Stimulated activated CD4-positive, alpha-beta T cell treated with anti-CD3 and anti-CD28 coated beads, TNF-alpha, amount 100 ng/mL, for 4 hours (primary cell): ENCODE measurements around the gene LPP.

Source experiments
- DNase-seq, 3 experiments: peaks; one replicate each; pipeline ENCODE4 v3.0.0-alpha.2; 2020; ENCODE audit warnings: low read depth in 3 of 3

The LPP gene

GRCh38 chr3:188220988-188221818 is 67.2 kb downstream of the LPP start:
- DNase-seq: no peak

- no peak for DNase-seq
These were observed 70.0 kb downstream of the LPP start for GRCh38 chr3:188223936-188224335.

- DNase-seq: no peak
These were observed 73.5 kb downstream of the LPP start for GRCh38 chr3:188227442-188227841.

- DNase-seq: no peak
These were observed 75.2 kb downstream of the LPP start for GRCh38 chr3:188229177-188229576.

GRCh38 chr3:188229726-188230125 is 75.8 kb downstream of the LPP start:
- no peak for DNase-seq

GRCh38 chr3:188230962-188231361 is 77.0 kb downstream of the LPP start:
- DNase-seq: no peak

GRCh38 chr3:188231456-188231855 is 77.5 kb downstream of the LPP start:
- no peak for DNase-seq

GRCh38 chr3:188232656-188233055 is 78.7 kb downstream of the LPP start:
- no peak for DNase-seq

- no peak for DNase-seq
These were observed 79.4 kb downstream of the LPP start for GRCh38 chr3:188233320-188233719.

- DNase-seq: no peak
These were observed 80.2 kb downstream of the LPP start for GRCh38 chr3:188234132-188234531.

- DNase-seq: no peak
These were observed 82.3 kb downstream of the LPP start for GRCh38 chr3:188236271-188236670.

- no peak for DNase-seq
These were observed 85.1 kb downstream of the LPP start for GRCh38 chr3:188239035-188239434.

- DNase-seq: no peak
These were observed 85.6 kb downstream of the LPP start for GRCh38 chr3:188239577-188239976.

- DNase-seq: no peak
These were observed 86.4 kb downstream of the LPP start for GRCh38 chr3:188240189-188240981.

GRCh38 chr3:188241072-188241471 is 87.1 kb downstream of the LPP start:
- no peak for DNase-seq

GRCh38 chr3:188241883-188242282 is 87.9 kb downstream of the LPP start:
- no peak for DNase-seq

- no peak for DNase-seq
These were observed 88.6 kb downstream of the LPP start for GRCh38 chr3:188242436-188243123.

- DNase-seq: no peak
These were observed 89.3 kb downstream of the LPP start for GRCh38 chr3:188243124-188243795.

- no peak for DNase-seq
These were observed 90.5 kb downstream of the LPP start for GRCh38 chr3:188244395-188244861.

- no peak for DNase-seq
These were observed 92.9 kb downstream of the LPP start for GRCh38 chr3:188246905-188247304.

- no peak for DNase-seq
These were observed 94.1 kb downstream of the LPP start for GRCh38 chr3:188248036-188248561.
